NCI-H345 treated with DMSO at 0.1 percent for 48 hours (cell line): ENCODE measurements around the gene LYRM7.
"Not testable (repeated sequence)": the region's sequence is repeated elsewhere in the genome, so short reads cannot be mapped to it uniquely, and the experiment has no call there.

Source experiments
- DNase-seq: peaks from one replicate; lab custom pipeline; 2025; ENCODE audit not compliant: unreplicated experiment; lab: John Stamatoyannopoulos, UW

LYRM7 gene

GRCh38 chr5:131171276-131171810, 599 bp downstream of the LYRM7 start:
- no peak for DNase-seq

GRCh38 chr5:131180407-131180806, 9.7 kb downstream of the LYRM7 start:
- no peak for DNase-seq

DNA sequence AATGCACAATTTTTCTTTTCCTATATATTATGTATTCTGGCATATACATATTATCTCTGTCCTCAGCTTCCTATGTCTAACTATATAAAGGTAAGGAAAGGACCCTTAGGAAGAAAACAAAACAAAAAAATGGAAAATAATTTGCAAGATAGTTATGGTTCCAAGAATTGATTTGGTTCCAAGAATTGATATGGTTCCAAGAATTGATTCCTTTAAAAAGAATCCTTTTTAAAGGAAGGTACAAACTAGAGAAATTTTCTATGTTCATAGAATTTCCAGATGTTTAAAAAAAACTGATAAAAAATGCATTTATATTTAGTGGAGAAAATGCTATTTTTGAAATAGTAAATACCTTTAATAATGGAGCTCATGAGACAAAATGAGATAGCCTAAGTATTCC, 12.1 kb downstream of the LYRM7 start:
- DNase-seq = no peak

GRCh38 chr5:131185523-131186104, 14.9 kb downstream of the LYRM7 start:
- no peak for DNase-seq

- DNase-seq = no peak
Measured at GRCh38 chr5:131186561-131187256, 16.0 kb downstream of the LYRM7 start.

DNA sequence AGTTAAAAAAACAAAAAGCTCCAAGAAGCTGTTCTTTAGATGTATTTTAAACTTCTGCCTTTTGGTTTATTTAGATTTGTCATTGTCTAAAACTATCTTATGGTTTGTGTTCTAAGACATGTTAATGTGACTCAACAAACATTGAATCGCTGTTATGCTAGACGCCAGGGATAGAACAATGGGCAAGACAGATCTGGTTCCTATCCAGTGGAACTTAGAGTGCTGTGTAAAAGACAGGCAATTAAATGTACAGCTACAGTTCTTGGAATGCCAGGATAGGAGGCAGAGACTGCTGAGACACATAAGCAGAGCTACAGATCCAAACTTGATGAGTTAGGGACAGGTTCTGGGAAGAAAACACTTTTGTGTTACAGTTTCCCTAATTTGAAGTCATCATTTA, 22.4 kb downstream of the LYRM7 start:
- no peak for DNase-seq

GRCh38 chr5:131193897-131194296, 23.2 kb downstream of the LYRM7 start:
- not testable (repeated sequence) for DNase-seq

DNA sequence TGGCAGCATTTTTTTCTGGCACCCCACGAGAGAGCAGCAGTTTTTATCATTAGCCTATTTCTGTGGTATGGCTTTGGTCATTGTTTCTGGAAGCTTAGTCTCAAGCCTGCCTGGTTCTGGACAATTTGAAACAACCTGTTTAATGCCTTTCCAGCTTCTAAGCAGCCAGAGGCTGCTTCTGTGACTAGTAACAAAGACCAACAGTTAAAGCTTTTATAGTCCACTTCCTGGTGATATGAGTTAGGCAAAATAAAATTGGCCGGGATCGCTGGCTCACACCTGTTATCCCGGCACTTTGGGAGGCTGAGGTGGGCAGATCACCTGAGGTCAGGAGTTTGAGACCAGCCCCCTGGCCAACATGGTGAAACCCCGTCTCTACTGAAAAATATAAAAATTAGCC, 24.0 kb downstream of the LYRM7 start:
- no peak for DNase-seq

GRCh38 chr5:131195696-131196095, 25.0 kb downstream of the LYRM7 start:
- no peak for DNase-seq

DNA sequence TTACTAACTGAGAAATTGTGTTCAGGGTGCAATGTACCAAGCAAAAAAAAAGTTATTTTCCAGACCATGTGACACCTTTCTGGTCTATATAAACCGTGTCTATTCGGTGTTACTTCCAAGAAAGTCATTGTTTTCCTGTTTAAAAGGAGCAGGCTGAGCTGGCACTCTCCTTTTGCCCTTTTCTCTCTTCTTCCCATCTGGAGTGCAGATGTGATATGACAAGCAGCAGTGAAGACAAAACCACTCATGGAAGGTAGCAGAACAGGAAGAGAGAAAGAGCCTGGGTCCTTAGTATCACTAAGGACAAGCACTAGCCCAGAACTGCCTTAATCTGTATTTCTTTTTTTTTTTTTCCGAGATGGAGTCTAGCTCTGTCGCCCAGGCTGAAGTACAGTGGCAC, 25.6 kb downstream of the LYRM7 start:
- DNase-seq = no peak

DNA sequence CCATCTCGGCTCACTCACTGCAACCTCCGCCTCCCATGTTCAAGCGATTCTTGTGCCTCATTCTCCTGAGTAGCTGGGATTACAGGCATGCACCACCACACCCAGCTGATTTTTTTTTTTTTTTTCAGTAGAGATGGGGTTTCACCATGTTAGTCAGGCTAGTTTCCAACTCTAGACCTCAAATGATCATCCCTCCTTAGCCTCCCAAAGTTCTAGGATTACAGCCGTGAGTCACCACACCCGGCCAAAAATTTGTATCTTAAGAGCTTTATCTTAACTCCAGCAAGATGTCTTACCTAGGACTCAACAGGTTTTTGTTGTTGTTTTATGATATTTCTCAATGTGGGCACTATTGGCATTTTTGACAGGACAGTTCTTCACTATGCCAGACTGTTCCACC, 27.9 kb downstream of the LYRM7 start:
- DNase-seq = no peak

DNA sequence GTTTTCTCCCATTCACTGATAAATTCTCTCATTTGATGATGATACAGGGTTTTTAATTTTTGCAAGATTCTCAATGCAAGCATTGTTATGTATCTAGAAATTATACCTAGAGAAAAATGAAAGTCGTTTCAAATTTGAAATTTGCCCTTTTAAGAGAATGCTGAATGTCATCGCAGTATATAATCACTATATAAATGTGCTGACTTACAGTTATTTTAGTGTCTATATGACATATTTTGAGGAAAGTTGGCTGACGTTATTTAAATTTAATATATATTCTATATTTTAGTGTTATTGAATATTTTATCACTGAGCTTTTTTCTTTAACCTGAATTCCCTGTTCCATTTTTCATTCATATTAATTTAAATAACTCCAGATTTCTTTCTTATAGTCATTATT, 29.8 kb downstream of the LYRM7 start:
- no peak for DNase-seq

- no peak for DNase-seq
Measured at GRCh38 chr5:131204964-131205363, 34.2 kb downstream of the LYRM7 start.

- no peak for DNase-seq
Measured at GRCh38 chr5:131206061-131206460, 35.3 kb downstream of the LYRM7 start.

GRCh38 chr5:131206772-131207171, 36.0 kb downstream of the LYRM7 start:
- DNase-seq = no peak

- no peak for DNase-seq
Measured at GRCh38 chr5:131209175-131209505, 38.4 kb downstream of the LYRM7 start.

GRCh38 chr5:131209506-131210150, 38.9 kb downstream of the LYRM7 start:
- DNase-seq = peak; percentile 37

- DNase-seq = no peak
Measured at GRCh38 chr5:131210151-131210510, 39.4 kb downstream of the LYRM7 start.

DNA sequence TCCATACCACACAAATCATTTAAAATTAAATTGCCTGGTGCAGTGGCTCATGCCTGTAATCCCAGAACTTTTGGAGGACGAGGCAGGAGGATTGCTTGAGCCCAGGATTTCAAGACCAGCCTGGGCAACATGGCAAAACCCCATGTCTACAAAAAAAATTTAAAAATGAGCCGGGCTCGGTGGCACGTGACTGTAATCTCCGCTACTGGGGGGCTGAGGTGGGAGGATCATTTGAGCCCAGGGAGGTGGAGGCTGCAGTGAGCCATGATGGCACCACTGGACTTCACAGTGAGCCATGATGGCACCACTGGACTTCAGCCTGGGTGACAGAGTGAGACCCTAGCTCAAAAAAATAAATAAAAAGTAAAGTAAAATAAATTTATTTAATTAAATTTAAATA, 40.9 kb downstream of the LYRM7 start:
- no peak for DNase-seq

DNA sequence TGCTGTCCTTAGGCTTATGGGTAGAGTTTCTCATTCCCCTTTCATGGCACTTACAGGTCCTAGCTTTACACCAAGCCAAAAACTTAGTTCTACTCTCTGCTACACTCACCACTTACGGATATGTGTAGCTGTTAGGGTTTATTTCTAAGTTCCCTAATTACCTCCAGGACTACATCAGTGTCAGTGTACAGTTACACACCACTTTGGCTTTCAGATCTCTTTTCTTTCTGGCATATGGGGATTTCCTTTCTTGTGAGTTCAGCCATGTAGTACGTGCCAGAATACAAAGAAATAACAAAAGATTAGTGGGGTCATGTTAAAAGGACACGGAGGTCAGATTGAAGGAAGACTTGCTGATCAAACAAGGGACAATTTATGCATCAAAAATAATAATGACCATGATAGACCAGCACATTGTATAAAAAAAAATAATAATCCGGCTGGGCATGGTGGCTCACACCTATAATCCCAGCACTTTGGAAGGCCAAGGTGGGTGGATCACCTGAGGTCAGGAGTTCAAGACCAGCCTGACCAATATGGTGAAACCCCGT, 41.8 kb downstream of the LYRM7 start:
- no peak for DNase-seq

DNA sequence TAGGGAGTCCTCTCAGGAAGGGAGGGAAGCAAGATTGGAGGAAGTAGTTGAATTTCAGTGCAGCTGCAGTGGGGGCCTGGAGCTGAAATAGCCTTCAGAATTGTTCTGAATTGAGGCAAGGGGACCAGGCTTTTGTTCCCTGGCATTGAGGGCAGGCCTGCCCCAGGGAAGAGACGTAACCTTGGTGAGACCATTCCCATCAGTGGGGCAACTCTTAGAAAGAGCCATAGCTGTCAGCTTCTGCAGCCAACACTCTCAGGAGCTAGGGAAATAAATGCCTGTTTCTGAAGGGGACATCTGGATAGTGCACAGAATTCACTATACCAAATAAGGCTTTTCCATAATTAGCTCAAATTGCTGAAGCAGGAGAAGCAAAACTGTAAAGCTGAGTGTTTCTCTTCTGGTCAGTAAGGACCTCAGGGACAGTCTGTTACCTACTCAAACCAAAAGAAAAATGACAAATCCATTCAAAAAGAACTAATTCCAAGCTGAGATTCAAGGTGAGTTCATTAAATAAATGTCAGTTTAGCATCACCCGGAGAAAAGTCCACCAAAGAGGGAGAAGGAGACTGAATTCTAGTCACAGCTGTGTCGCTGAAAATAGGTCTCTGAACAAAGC, 44.0 kb downstream of the LYRM7 start:
- DNase-seq = no peak

DNA sequence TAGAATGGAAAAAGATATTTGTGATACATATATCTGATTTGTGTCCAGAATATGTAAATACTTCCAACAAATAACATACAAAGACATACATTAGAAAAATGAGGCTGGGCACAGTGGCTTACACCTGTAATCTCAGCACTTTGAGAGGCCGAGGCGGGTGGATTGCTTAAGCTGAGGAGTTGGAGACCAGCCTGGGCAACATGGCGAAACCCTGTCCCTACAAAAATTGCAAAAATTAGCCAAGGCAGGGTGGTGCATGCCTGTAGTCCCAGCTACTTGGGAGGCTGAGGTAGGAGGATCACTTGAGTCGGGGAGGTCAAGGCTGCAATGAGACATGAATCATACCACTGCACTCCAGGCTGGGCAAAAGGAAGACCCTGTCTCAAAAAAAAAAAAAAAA, 47.0 kb downstream of the LYRM7 start:
- no peak for DNase-seq
